WTC11 (cell line): ENCODE results near the gene ACBD4. TPM values are rescaled to one million over a fixed set of nuclear protein-coding genes. Genes with fewer than 3 reads are reported as not detected.
A peak's percentile ranks its signal among the peaks of the same experiment; 100 is the strongest.

Source experiments
- ATAC-seq: fragments of 200-7000 bp; cut with Tn5 transposase; 2 replicates; pipeline ENCODE4 v1.10.0; 2021; ENCODE audit warnings: mild to moderate bottlenecking, moderate library complexity
- CTCF ChIA-PET: fragments of 300-600 bp; sonication (Branson Sonifier 250); formaldehyde crosslinking; loops from one replicate; lab custom pipeline; 2021; ENCODE audit warnings: antibody characterized with exemption; lab: Charles Lee
- POLR2A ChIA-PET: fragments of 350-600 bp; sonication (Branson Sonifier 250); formaldehyde crosslinking; loops from one replicate; lab custom pipeline; 2021; ENCODE audit warnings: antibody characterized with exemption; lab: Charles Lee
- DNase-seq: peaks from one replicate; pipeline ENCODE4 v3.0.0; 2021; ENCODE audit warnings: low spot score
- H3K27ac Mint-ChIP-seq: 2 replicates; pipeline ENCODE4 v1.8.0; 2021; ENCODE audit warnings: mixed read lengths
- H3K27me3 Mint-ChIP-seq: 2 replicates; pipeline ENCODE4 v1.8.0; 2021; ENCODE audit warnings: low read depth, mild to moderate bottlenecking, moderate library complexity, mixed read lengths
- H3K36me3 Mint-ChIP-seq: 2 replicates; pipeline ENCODE4 v1.8.0; 2021; ENCODE audit warnings: mixed read lengths
- H3K4me1 Mint-ChIP-seq: 2 replicates; pipeline ENCODE4 v1.8.0; 2022; ENCODE audit warnings: mixed read lengths
- H3K4me3 Mint-ChIP-seq: 2 replicates; pipeline ENCODE4 v1.8.0; 2021; ENCODE audit warnings: mild to moderate bottlenecking, moderate library complexity, mixed read lengths
- H3K9me3 Mint-ChIP-seq: 2 replicates; pipeline ENCODE4 v1.8.0; 2021; ENCODE audit warnings: mixed read lengths
- ARID4B ChIP-seq: sonication (generic); formaldehyde crosslinking; IDR thresholded peaks from 2 replicates; pipeline ENCODE4 v1.8.0; 2023; ENCODE audit warnings: missing genetic modification reagents, mild to moderate bottlenecking, borderline replicate concordance
- ATF3 ChIP-seq: sonication (generic); formaldehyde crosslinking; conservative IDR thresholded peaks from 2 replicates; pipeline ENCODE4 v1.8.1; 2022; ENCODE audit warnings: mild to moderate bottlenecking, missing genetic modification reagents
- CBFB ChIP-seq: sonication (generic); formaldehyde crosslinking; IDR thresholded peaks from 2 replicates; pipeline ENCODE4 v1.8.1; 2022; ENCODE audit warnings: mild to moderate bottlenecking, low read depth, missing genetic modification reagents
- EMX1 ChIP-seq: fragments of 250-450 bp; sonication (Bioruptor Pico); IDR thresholded peaks from 2 replicates; pipeline ENCODE4 v1.8.0; 2021; ENCODE audit warnings: mild to moderate bottlenecking
- FOXJ3 ChIP-seq: sonication (generic); formaldehyde crosslinking; IDR thresholded peaks from 2 replicates; pipeline ENCODE4 v1.9.0; 2021; ENCODE audit warnings: missing genetic modification reagents, mild to moderate bottlenecking, borderline replicate concordance
- GRHL2 ChIP-seq: fragments of 250-450 bp; sonication (Bioruptor Pico); IDR thresholded peaks from 2 replicates; pipeline ENCODE4 v1.8.0; 2022; ENCODE audit warnings: mild to moderate bottlenecking, moderate library complexity; ENCODE audit not compliant: insufficient replicate concordance, severe bottlenecking
- HMGXB4 ChIP-seq: sonication (generic); formaldehyde crosslinking; IDR thresholded peaks from 2 replicates; pipeline ENCODE4 v1.8.1; 2023; ENCODE audit warnings: mild to moderate bottlenecking, moderate library complexity, missing genetic modification reagents
- JUN ChIP-seq: sonication (generic); formaldehyde crosslinking; IDR thresholded peaks from 2 replicates; pipeline ENCODE4 v1.8.0; 2023; ENCODE audit warnings: mild to moderate bottlenecking, missing genetic modification reagents
- KAT7 ChIP-seq: sonication (generic); formaldehyde crosslinking; IDR thresholded peaks from 2 replicates; pipeline ENCODE4 v1.8.1; 2023; ENCODE audit warnings: missing genetic modification reagents, mild to moderate bottlenecking, borderline replicate concordance
- MYBL2 ChIP-seq: sonication (generic); formaldehyde crosslinking; IDR thresholded peaks from 2 replicates; pipeline ENCODE4 v1.8.1; 2023; ENCODE audit warnings: mild to moderate bottlenecking, moderate library complexity, missing genetic modification reagents
- NFE2L1 ChIP-seq: sonication (generic); formaldehyde crosslinking; IDR thresholded peaks from 2 replicates; pipeline ENCODE4 v1.8.1; 2023; ENCODE audit warnings: missing genetic modification reagents
- PRRX2 ChIP-seq: fragments of 250-450 bp; sonication (Bioruptor Pico); IDR thresholded peaks from 2 replicates; pipeline ENCODE4 v1.8.0; 2021; ENCODE audit warnings: mild to moderate bottlenecking
- SP1 ChIP-seq: sonication (generic); formaldehyde crosslinking; conservative IDR thresholded peaks from 2 replicates; pipeline ENCODE4 v1.8.1; 2022; ENCODE audit warnings: missing genetic modification reagents
- TCF7 ChIP-seq: sonication (generic); formaldehyde crosslinking; IDR thresholded peaks from 2 replicates; pipeline ENCODE4 v1.8.0; 2022; ENCODE audit warnings: mild to moderate bottlenecking, low read depth, missing genetic modification reagents, moderate library complexity
- TEAD1 ChIP-seq: sonication (generic); formaldehyde crosslinking; IDR thresholded peaks from 2 replicates; pipeline ENCODE4 v1.8.0; 2022; ENCODE audit warnings: mild to moderate bottlenecking, missing genetic modification reagents
- TEAD4 ChIP-seq: sonication (generic); formaldehyde crosslinking; IDR thresholded peaks from 2 replicates; pipeline ENCODE4 v1.8.0; 2022; ENCODE audit warnings: mild to moderate bottlenecking, missing genetic modification reagents
- ZNF263 ChIP-seq: sonication (generic); formaldehyde crosslinking; IDR thresholded peaks from 2 replicates; pipeline ENCODE4 v1.8.1; 2022; ENCODE audit warnings: low read depth, mild to moderate bottlenecking, moderate library complexity, missing genetic modification reagents
- ZNF423 ChIP-seq: fragments of 250-450 bp; sonication (Bioruptor Pico); IDR thresholded peaks from 2 replicates; pipeline ENCODE4 v2.1.2; 2022; ENCODE audit warnings: mild to moderate bottlenecking, moderate library complexity
- total RNA-seq: library from RNA; stranded (reverse); gene quantifications from 3 replicates; pipeline ENCODE4 v1.2.3, GENCODE V29; 2021
- TF ChIP-seq, protein P1 (sequence below): sonication (generic); formaldehyde crosslinking; IDR thresholded peaks from 2 replicates; pipeline ENCODE4 v1.8.1; 2022; ENCODE audit warnings: mild to moderate bottlenecking, moderate library complexity, missing genetic modification reagents
- TF ChIP-seq, protein P2 (sequence below): sonication (generic); formaldehyde crosslinking; IDR thresholded peaks from 2 replicates; pipeline ENCODE4 v1.8.0; 2022; ENCODE audit warnings: mild to moderate bottlenecking, missing genetic modification reagents
- TF ChIP-seq, protein P3 (sequence below): sonication (generic); formaldehyde crosslinking; IDR thresholded peaks from 2 replicates; pipeline ENCODE4 v1.8.1; 2022; ENCODE audit warnings: missing genetic modification reagents, borderline replicate concordance
- TF ChIP-seq, protein P4 (sequence below): sonication (generic); formaldehyde crosslinking; IDR thresholded peaks from 2 replicates; pipeline ENCODE4 v1.8.1; 2023; ENCODE audit warnings: mild to moderate bottlenecking, missing genetic modification reagents, moderate library complexity

The ACBD4 gene
- total RNA-seq, 1 experiment from 2014 or later = 12.7 TPM

DNA sequence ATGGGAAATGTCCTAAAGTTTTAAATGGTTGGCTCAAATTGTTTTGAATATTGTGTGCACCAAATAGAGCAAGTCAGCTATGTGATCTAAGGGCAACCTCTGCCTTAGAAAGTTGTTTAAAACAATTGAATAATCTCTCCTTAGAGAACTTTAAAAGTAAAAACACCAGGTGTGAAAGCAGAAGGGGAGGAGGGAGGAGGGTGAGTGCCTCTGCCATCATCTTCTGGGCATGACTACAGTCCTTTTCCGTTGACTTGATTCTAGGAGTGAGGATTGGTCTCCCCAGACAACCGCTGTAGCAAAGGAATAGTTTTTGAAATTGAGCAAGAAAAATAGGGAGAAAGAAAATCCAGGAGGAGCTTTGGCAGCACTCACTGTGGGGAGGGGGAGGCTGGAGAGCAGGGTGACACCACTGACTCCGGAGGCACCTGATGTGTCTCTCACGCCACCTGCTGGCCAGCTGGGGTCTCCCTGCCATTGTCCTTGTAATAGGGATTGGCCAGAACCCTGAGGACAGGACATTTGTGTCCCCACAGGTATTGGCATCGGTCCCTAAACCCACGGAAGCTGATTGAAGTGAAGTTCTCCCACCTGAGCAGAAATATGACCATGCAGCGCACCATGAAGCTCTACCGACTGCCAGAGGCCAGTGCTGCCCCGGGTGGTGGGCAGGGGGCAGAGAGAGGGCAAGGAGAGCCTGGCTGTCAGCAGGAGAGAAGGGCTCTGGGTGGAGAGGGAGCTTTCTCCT is 36.4 kb upstream of the ACBD4 start (continued):
- TF ChIP-seq ATF3 (no peak), JUN (CRISPR knock-in tag) (no peak), TCF7 (CRISPR knock-in tag) (no peak), SP1 (CRISPR knock-in tag) (no peak), CBFB (CRISPR knock-in tag) (no peak), HMGXB4 (CRISPR knock-in tag) (0 out of 2 replicates have a peak, but pooled peaks have one; percentile 52), PRRX2 (CRISPR knock-in tag) (no peak), NFE2L1 (CRISPR knock-in tag) (no peak), ZNF263 (peak; percentile 71; the same call in 1 of the 2 replicates), EMX1 (CRISPR knock-in tag) (no peak), GRHL2 (CRISPR knock-in tag) (no peak)
- TF ChIP-seq, protein P1, sequence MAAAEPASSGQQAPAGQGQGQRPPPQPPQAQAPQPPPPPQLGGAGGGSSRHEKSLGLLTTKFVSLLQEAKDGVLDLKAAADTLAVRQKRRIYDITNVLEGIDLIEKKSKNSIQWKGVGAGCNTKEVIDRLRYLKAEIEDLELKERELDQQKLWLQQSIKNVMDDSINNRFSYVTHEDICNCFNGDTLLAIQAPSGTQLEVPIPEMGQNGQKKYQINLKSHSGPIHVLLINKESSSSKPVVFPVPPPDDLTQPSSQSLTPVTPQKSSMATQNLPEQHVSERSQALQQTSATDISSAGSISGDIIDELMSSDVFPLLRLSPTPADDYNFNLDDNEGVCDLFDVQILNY (CRISPR knock-in tag) = no peak
- TF ChIP-seq, protein P2, sequence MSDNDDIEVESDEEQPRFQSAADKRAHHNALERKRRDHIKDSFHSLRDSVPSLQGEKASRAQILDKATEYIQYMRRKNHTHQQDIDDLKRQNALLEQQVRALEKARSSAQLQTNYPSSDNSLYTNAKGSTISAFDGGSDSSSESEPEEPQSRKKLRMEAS (CRISPR knock-in tag) = no peak

- ATAC-seq (no peak), DNase-seq (no peak)
- H3K36me3 Mint-ChIP-seq = peaks cover 75% of the 10 kb centered on the region
- H3K4me3 Mint-ChIP-seq = no peak overlapping the region
- ChIA-PET POLR2A (no interaction called here), CTCF (no interaction called here)
- no peaks in the 10 kb centered on the region for H3K4me1 Mint-ChIP-seq
- no peaks in the 10 kb centered on the region for H3K9me3 Mint-ChIP-seq
- no peaks in the 10 kb centered on the region for H3K27me3 Mint-ChIP-seq
- H3K27ac Mint-ChIP-seq = no peak overlapping the region
- TF ChIP-seq MYBL2 (CRISPR knock-in tag) (no peak), FOXJ3 (no peak), TEAD1 (CRISPR knock-in tag) (no peak), ARID4B (CRISPR knock-in tag) (no peak), KAT7 (CRISPR knock-in tag) (no peak), TEAD4 (CRISPR knock-in tag) (no peak), ATF3 (no peak), ZNF423 (CRISPR knock-in tag) (no peak), HMGXB4 (CRISPR knock-in tag) (no peak)
- TF ChIP-seq, protein P3, sequence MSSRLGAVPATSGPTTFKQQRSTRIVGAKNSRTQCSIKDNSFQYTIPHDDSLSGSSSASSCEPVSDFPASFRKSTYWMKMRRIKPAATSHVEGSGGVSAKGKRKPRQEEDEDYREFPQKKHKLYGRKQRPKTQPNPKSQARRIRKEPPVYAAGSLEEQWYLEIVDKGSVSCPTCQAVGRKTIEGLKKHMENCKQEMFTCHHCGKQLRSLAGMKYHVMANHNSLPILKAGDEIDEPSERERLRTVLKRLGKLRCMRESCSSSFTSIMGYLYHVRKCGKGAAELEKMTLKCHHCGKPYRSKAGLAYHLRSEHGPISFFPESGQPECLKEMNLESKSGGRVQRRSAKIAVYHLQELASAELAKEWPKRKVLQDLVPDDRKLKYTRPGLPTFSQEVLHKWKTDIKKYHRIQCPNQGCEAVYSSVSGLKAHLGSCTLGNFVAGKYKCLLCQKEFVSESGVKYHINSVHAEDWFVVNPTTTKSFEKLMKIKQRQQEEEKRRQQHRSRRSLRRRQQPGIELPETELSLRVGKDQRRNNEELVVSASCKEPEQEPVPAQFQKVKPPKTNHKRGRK = no peak
- TF ChIP-seq, protein P4, sequence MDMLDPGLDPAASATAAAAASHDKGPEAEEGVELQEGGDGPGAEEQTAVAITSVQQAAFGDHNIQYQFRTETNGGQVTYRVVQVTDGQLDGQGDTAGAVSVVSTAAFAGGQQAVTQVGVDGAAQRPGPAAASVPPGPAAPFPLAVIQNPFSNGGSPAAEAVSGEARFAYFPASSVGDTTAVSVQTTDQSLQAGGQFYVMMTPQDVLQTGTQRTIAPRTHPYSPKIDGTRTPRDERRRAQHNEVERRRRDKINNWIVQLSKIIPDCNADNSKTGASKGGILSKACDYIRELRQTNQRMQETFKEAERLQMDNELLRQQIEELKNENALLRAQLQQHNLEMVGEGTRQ (CRISPR knock-in tag) = no peak
These were observed 34.0 kb upstream of the ACBD4 start for GRCh38 chr17:45101546-45101882.
